Measurements from ENCODE around the gene TM2D1.

DNA sequence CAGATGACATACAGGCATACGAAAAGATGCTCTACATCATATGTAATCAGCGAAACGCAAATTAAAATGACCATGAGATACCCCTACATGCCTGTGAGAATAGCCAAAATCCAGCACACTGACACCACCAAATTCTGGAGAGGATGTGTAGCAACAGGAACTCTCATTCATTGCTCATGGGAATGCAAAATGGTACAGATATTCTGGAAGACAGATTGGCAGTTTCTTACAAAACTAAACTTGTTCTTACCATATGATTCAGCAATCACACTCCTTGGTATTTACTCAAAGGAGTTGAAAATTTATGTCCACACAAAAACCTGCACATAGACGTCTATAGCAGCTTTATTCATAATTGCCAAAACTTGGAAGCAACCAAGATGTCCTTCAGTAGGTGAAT lies 52.6 kb downstream of the TM2D1 start:
- TF ChIP-seq, protein P1, sequence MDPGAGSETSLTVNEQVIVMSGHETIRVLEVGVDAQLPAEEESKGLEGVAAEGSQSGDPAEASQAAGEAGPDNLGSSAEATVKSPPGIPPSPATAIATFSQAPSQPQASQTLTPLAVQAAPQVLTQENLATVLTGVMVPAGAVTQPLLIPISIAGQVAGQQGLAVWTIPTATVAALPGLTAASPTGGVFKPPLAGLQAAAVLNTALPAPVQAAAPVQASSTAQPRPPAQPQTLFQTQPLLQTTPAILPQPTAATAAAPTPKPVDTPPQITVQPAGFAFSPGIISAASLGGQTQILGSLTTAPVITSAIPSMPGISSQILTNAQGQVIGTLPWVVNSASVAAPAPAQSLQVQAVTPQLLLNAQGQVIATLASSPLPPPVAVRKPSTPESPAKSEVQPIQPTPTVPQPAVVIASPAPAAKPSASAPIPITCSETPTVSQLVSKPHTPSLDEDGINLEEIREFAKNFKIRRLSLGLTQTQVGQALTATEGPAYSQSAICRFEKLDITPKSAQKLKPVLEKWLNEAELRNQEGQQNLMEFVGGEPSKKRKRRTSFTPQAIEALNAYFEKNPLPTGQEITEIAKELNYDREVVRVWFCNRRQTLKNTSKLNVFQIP (CRISPR knock-in tag; IDR thresholded peaks at IDR 0.05; ENCODE audit: borderline replicate concordance, low read depth), result no peak
- no peak for TF ChIP-seq TCF4 (CRISPR knock-in tag; IDR thresholded peaks at IDR 0.05; ENCODE audit: borderline replicate concordance)
- TF ChIP-seq ZNF565 (CRISPR knock-in tag; conservative IDR thresholded peaks at IDR 0.05; ENCODE audit: low read depth), result no peak
- TF ChIP-seq ZC3H10 (CRISPR knock-in tag; IDR thresholded peaks at IDR 0.05), result no peak
- TF ChIP-seq, protein P2, sequence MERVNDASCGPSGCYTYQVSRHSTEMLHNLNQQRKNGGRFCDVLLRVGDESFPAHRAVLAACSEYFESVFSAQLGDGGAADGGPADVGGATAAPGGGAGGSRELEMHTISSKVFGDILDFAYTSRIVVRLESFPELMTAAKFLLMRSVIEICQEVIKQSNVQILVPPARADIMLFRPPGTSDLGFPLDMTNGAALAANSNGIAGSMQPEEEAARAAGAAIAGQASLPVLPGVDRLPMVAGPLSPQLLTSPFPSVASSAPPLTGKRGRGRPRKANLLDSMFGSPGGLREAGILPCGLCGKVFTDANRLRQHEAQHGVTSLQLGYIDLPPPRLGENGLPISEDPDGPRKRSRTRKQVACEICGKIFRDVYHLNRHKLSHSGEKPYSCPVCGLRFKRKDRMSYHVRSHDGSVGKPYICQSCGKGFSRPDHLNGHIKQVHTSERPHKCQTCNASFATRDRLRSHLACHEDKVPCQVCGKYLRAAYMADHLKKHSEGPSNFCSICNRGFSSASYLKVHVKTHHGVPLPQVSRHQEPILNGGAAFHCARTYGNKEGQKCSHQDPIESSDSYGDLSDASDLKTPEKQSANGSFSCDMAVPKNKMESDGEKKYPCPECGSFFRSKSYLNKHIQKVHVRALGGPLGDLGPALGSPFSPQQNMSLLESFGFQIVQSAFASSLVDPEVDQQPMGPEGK (CRISPR knock-in tag; IDR thresholded peaks at IDR 0.05; ENCODE audit: borderline replicate concordance), result no peak
- no peak for TF ChIP-seq ISL1 (CRISPR knock-in tag; IDR thresholded peaks at IDR 0.05)
- no peak for TF ChIP-seq GLIS3 (CRISPR knock-in tag; IDR thresholded peaks at IDR 0.05)
